Transverse colon (tissue), 4 donors: ENCODE data around the gene SPTBN4.

ENCODE experiments used
- POLR2AphosphoS5 ChIP-seq, 3 donors: sonication (generic); formaldehyde crosslinking; IDR thresholded peaks; one replicate each; pipeline ENCODE4 v1.6.1; 2016; ENCODE audit warnings: antibody characterized with exemption in 3 of 3
- TF ChIP-seq, protein P1 (sequence below), 5 experiments: fragments of 200-600 bp in 3 of 5; fragments of 450-650 bp in 2 of 5; sonication (generic) in 3 of 5; IDR thresholded peaks; 1 replicate in 2 of 5; 2 replicates in 3 of 5; pipeline ENCODE4 v1.5.1; 2016 to 2017; ENCODE audit warnings: antibody characterized with exemption in 5 of 5, inconsistent platforms in 3 of 5, mild to moderate bottlenecking in 2 of 5, moderate library complexity in 1 of 5

DNA sequence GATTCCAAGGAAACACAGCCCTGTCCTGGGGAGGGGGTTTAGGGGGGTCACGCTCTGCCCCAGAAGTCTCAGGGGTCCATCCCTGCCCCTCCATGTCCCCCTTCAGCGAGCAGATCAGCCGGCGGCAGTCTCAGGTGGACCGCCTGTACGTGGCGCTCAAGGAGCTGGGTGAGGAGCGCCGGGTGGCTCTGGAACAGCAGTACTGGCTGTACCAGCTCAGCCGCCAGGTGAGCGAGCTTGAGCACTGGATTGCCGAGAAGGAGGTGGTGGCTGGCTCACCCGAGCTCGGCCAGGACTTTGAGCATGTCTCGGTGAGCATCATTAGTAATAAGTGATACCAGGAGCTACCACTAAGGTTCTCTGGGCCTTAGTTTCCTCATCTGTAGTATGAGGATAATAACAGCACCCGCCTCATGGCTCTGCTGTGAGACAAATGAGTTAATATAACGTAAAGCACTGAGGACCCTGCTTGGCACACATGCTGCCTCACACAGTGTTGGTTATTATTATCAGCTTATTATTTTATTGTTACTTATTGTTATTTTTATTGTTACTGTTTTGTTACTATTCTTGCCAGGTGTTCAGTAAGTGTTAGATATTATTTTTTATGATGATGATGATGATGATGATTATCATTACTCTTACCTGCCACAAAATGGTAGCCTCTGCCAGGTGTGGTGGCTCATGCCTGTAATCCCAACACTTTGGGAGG is 89.3 kb downstream of the SPTBN4 start:
- TF ChIP-seq, protein P1, sequence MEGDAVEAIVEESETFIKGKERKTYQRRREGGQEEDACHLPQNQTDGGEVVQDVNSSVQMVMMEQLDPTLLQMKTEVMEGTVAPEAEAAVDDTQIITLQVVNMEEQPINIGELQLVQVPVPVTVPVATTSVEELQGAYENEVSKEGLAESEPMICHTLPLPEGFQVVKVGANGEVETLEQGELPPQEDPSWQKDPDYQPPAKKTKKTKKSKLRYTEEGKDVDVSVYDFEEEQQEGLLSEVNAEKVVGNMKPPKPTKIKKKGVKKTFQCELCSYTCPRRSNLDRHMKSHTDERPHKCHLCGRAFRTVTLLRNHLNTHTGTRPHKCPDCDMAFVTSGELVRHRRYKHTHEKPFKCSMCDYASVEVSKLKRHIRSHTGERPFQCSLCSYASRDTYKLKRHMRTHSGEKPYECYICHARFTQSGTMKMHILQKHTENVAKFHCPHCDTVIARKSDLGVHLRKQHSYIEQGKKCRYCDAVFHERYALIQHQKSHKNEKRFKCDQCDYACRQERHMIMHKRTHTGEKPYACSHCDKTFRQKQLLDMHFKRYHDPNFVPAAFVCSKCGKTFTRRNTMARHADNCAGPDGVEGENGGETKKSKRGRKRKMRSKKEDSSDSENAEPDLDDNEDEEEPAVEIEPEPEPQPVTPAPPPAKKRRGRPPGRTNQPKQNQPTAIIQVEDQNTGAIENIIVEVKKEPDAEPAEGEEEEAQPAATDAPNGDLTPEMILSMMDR (IDR thresholded peaks at IDR 0.05): no peak
- TF ChIP-seq POLR2AphosphoS5 (IDR thresholded peaks at IDR 0.05): no peak
